H1 (cell line): ENCODE data around the gene ANAPC15. TPM values are rescaled to one million over a fixed set of nuclear protein-coding genes. Genes with fewer than 3 reads are reported as not detected.

Source experiments
- CTCF ChIA-PET: fragments of 300-600 bp; sonication (Branson Sonifier 250); formaldehyde crosslinking; loops from one replicate; lab custom pipeline; 2021; ENCODE audit not compliant: partially characterized antibody; lab: Charles Lee
- POLR2A ChIA-PET: fragments of 300-600 bp; sonication (Branson Sonifier 250); formaldehyde crosslinking; loops from one replicate; lab custom pipeline; 2021; ENCODE audit warnings: inconsistent platforms; ENCODE audit not compliant: partially characterized antibody; lab: Charles Lee
- DNase-seq, 2 experiments: peaks; one replicate each; pipeline versions ENCODE4 v3.0.0 to v3.0.0-alpha.2; 2010 to 2022; ENCODE audit warnings: low spot score in 2 of 2, low read depth in 1 of 2, mixed read lengths in 1 of 2
- FAIRE-seq: peaks from 2 replicates; lab custom pipeline; 2011; peaks lifted over from hg19 to GRCh38; lab: Jason Lieb, UNC
- H2AFZ ChIP-seq: 2 replicates; pipeline ENCODE4 v1.8.1; 2012; ENCODE audit warnings: low read length, inconsistent platforms
- H2AK5ac ChIP-seq: 2 replicates; pipeline ENCODE4 v1.6.1; 2013; ENCODE audit warnings: low read depth, low read length
- H2BK120ac ChIP-seq: replicated peaks from 2 replicates; pipeline ENCODE3; 2013; ENCODE audit warnings: low read depth, low read length, inconsistent platforms
- H2BK12ac ChIP-seq: 2 replicates; pipeline ENCODE4 v1.6.1; 2013; ENCODE audit warnings: low read depth, low read length
- H2BK15ac ChIP-seq: 2 replicates; pipeline ENCODE4 v1.6.1; 2013; ENCODE audit warnings: low read length
- H2BK20ac ChIP-seq: 2 replicates; pipeline ENCODE4 v1.6.1; 2013; ENCODE audit warnings: low read length
- H2BK5ac ChIP-seq: 2 replicates; pipeline ENCODE4 v1.6.1; 2013; ENCODE audit warnings: low read depth, low read length
- H3K14ac ChIP-seq: 2 replicates; pipeline ENCODE4 v1.6.1; 2013; ENCODE audit warnings: inconsistent platforms; ENCODE audit not compliant: insufficient read length
- H3K18ac ChIP-seq: 2 replicates; pipeline ENCODE4 v1.6.1; 2013; ENCODE audit warnings: low read length; ENCODE audit errors: extremely low read depth
- H3K23ac ChIP-seq: 2 replicates; pipeline ENCODE4 v1.6.1; 2013; ENCODE audit warnings: inconsistent platforms; ENCODE audit not compliant: insufficient read length
- H3K23me2 ChIP-seq: 2 replicates; pipeline ENCODE4 v1.6.1; 2013; ENCODE audit warnings: low read depth, low read length
- H3K27ac ChIP-seq: 2 replicates; pipeline ENCODE4 v1.6.1; 2011; ENCODE audit warnings: low read depth, low read length, inconsistent platforms
- H3K27me3 ChIP-seq, 4 experiments: replicated peaks in 1 of 4; 1 replicate in 1 of 4; 2 replicates in 3 of 4; pipeline versions ENCODE4 v1.6.1 to v1.8.1; 2011 to 2013; ENCODE audit warnings: low read length in 3 of 4, mild to moderate bottlenecking in 3 of 4, inconsistent platforms in 2 of 4, mixed read lengths in 2 of 4, moderate library complexity in 1 of 4; ENCODE audit not compliant: control insufficient read depth in 3 of 4, insufficient read depth in 3 of 4; ENCODE audit errors: extremely low read depth in 1 of 4
- H3K36me3 ChIP-seq, 4 experiments: 2 replicates each; pipeline versions ENCODE4 v1.6.1 to v1.8.1; 2011 to 2013; ENCODE audit warnings: mild to moderate bottlenecking in 4 of 4, low read length in 3 of 4, moderate library complexity in 2 of 4, control low read depth in 1 of 4, inconsistent platforms in 1 of 4; ENCODE audit not compliant: insufficient read depth in 4 of 4, control insufficient read depth in 2 of 4
- H3K4ac ChIP-seq: replicated peaks from 2 replicates; pipeline ENCODE3; 2013; ENCODE audit warnings: low read length, low read depth, mixed read lengths, inconsistent platforms; ENCODE audit not compliant: insufficient read length
- H3K4me1 ChIP-seq, 4 experiments: replicated peaks in 1 of 4; 1 replicate in 1 of 4; 2 replicates in 3 of 4; pipeline versions ENCODE4 v1.6.1 to v1.8.1; 2011 to 2013; ENCODE audit warnings: low read length in 3 of 4, inconsistent platforms in 2 of 4, mixed read lengths in 1 of 4; ENCODE audit not compliant: insufficient read depth in 4 of 4, control insufficient read depth in 3 of 4
- H3K4me2 ChIP-seq, 2 experiments: 2 replicates each; pipeline versions ENCODE4 v1.6.1 to v1.8.1; 2011 to 2013; ENCODE audit warnings: low read depth in 2 of 2, low read length in 2 of 2, control low read depth in 1 of 2, inconsistent platforms in 1 of 2, mild to moderate bottlenecking in 1 of 2; ENCODE audit not compliant: insufficient read depth in 1 of 2
- H3K4me3 ChIP-seq, 4 experiments: fragments of 200-600, 300-600 bp in 1 of 4; sonication (generic), shearing (Covaris generic), sonication (Bioruptor Twin) in 1 of 4; 2 replicates each; pipeline versions ENCODE4 v1.5.1 to v1.8.1; 2011 to 2016; ENCODE audit warnings: low read length in 4 of 4, low read depth in 3 of 4, control low read depth in 2 of 4, inconsistent platforms in 2 of 4, mild to moderate bottlenecking in 2 of 4, mixed read lengths in 1 of 4, moderate library complexity in 1 of 4; ENCODE audit not compliant: insufficient read depth in 2 of 4; ENCODE audit errors: extremely low read depth in 1 of 4
- H3K56ac ChIP-seq: replicated peaks from 2 replicates; pipeline ENCODE3; 2013; ENCODE audit warnings: low read depth, mild to moderate bottlenecking, mixed read lengths, low read length, inconsistent platforms; ENCODE audit not compliant: insufficient read length
- H3K79me1 ChIP-seq: 2 replicates; pipeline ENCODE4 v1.6.1; 2013; ENCODE audit warnings: low read depth, low read length, control low read depth
- H3K79me2 ChIP-seq, 2 experiments: 2 replicates each; pipeline versions ENCODE4 v1.6.1 to v1.8.1; 2012 to 2013; ENCODE audit warnings: low read length in 2 of 2, mild to moderate bottlenecking in 2 of 2, inconsistent platforms in 1 of 2; ENCODE audit not compliant: insufficient read depth in 2 of 2, control insufficient read depth in 1 of 2
- H3K9ac ChIP-seq, 4 experiments: replicated peaks in 1 of 4; 1 replicate in 1 of 4; 2 replicates in 3 of 4; pipeline versions ENCODE4 v1.6.1 to v1.8.1; 2011 to 2013; ENCODE audit warnings: low read depth in 3 of 4, low read length in 3 of 4, control low read depth in 2 of 4, mild to moderate bottlenecking in 2 of 4, moderate library complexity in 2 of 4, inconsistent platforms in 1 of 4; ENCODE audit errors: extremely low read depth in 1 of 4
- H3K9me3 ChIP-seq, 2 experiments: 2 replicates each; pipeline versions ENCODE4 v1.6.1 to v1.8.1; 2012 to 2013; ENCODE audit warnings: mild to moderate bottlenecking in 2 of 2, moderate library complexity in 2 of 2, control low read depth in 1 of 2, inconsistent platforms in 1 of 2, low read depth in 1 of 2, low read length in 1 of 2, mixed read lengths in 1 of 2; ENCODE audit not compliant: insufficient read depth in 2 of 2
- H4K20me1 ChIP-seq, 2 experiments: replicated peaks in 1 of 2; 2 replicates each; pipeline versions ENCODE3 to v1.8.1; 2011 to 2013; ENCODE audit warnings: inconsistent platforms in 2 of 2, low read length in 2 of 2, mild to moderate bottlenecking in 1 of 2; ENCODE audit not compliant: insufficient read depth in 2 of 2, control insufficient read depth in 1 of 2
- H4K5ac ChIP-seq: 2 replicates; pipeline ENCODE4 v1.6.1; 2013; ENCODE audit warnings: low read length, low read depth, mixed read lengths, inconsistent platforms; ENCODE audit not compliant: insufficient read length
- H4K8ac ChIP-seq: 2 replicates; pipeline ENCODE4 v1.8.0; 2013; ENCODE audit warnings: mild to moderate bottlenecking, moderate library complexity, low read length, inconsistent platforms; ENCODE audit not compliant: insufficient read depth; ENCODE audit errors: extremely low read depth
- H4K91ac ChIP-seq: replicated peaks from 2 replicates; pipeline ENCODE3; 2013; ENCODE audit warnings: low read length, mixed read lengths, inconsistent platforms; ENCODE audit not compliant: insufficient read length
- ASH2L ChIP-seq: fragments of 200-600, 300-600 bp; sonication (generic); IDR thresholded peaks from one replicate; pipeline ENCODE4 v1.7.1; 2017; ENCODE audit warnings: low read length
- BACH1 ChIP-seq: IDR thresholded peaks from 2 replicates; pipeline ENCODE4 v1.6.1; 2012; ENCODE audit warnings: low read length, improper control_type of control experiment
- BRCA1 ChIP-seq: IDR thresholded peaks from 2 replicates; pipeline ENCODE4 v1.6.1; 2012; ENCODE audit warnings: low read depth, low read length, improper control_type of control experiment
- CBX5 ChIP-seq: fragments of 300-800, 300-1000 bp; sonication (generic); IDR thresholded peaks from 2 replicates; pipeline ENCODE4 v1.7.1; 2016; ENCODE audit warnings: antibody characterized with exemption, low read length, low read depth
- CBX8 ChIP-seq: fragments of 300-800, 300-1000 bp; sonication (generic); IDR thresholded peaks from 2 replicates; pipeline ENCODE4 v1.7.1; 2016; ENCODE audit warnings: low read depth, low read length, borderline replicate concordance
- EZH2 ChIP-seq: fragments of 200-600 bp; sonication (generic); IDR thresholded peaks from 2 replicates; pipeline ENCODE4 v1.7.1; 2012; ENCODE audit warnings: low read depth, mild to moderate bottlenecking, moderate library complexity, low read length, inconsistent platforms; ENCODE audit not compliant: severe bottlenecking
- FOSL1 ChIP-seq: IDR thresholded peaks from 2 replicates; pipeline ENCODE4 v1.6.1; 2011; ENCODE audit warnings: mild to moderate bottlenecking, low read depth, low read length, moderate library complexity; ENCODE audit not compliant: insufficient read depth
- NANOG ChIP-seq: IDR thresholded peaks from 2 replicates; pipeline ENCODE4 v1.6.1; 2011; ENCODE audit warnings: low read length, low read depth, mild to moderate bottlenecking, inconsistent platforms; ENCODE audit not compliant: insufficient read depth, poor library complexity, severe bottlenecking
- NRF1 ChIP-seq: IDR thresholded peaks from 2 replicates; pipeline ENCODE4 v1.6.1; 2011; ENCODE audit warnings: mild to moderate bottlenecking, low read depth, low read length, improper control_type of control experiment
- SRF ChIP-seq: IDR thresholded peaks from 2 replicates; pipeline ENCODE4 v1.6.1; 2011; ENCODE audit warnings: mild to moderate bottlenecking, low read depth, low read length, moderate library complexity
- SUZ12 ChIP-seq: fragments of 200-600 bp; sonication (generic); IDR thresholded peaks from 2 replicates; pipeline ENCODE4 v1.6.1; 2012; ENCODE audit warnings: mild to moderate bottlenecking, inconsistent platforms, low read length, moderate library complexity, mixed read lengths
- TAF7 ChIP-seq: optimal IDR thresholded peaks from 2 replicates; pipeline ENCODE3; 2011; ENCODE audit warnings: low read depth, mild to moderate bottlenecking, inconsistent platforms, low read length, moderate library complexity, borderline replicate concordance
- YY1 ChIP-seq: IDR thresholded peaks from 2 replicates; pipeline ENCODE4 v1.6.1; 2011; ENCODE audit warnings: low read depth, mild to moderate bottlenecking, low read length
- ZNF274 ChIP-seq: IDR thresholded peaks from 2 replicates; pipeline ENCODE4 v1.7.0; 2012; ENCODE audit warnings: low read length, borderline replicate concordance; ENCODE audit errors: extremely low read depth
- polyA plus RNA-seq, 7 experiments: library from polyadenylated mRNA; depleted of rRNA in 3 of 7; stranded (reverse) in 5 of 7; unstranded in 2 of 7; fragments of >200 nt in 5 of 7; fragments of 200-250 nt in 2 of 7; gene quantifications; 1 replicate in 5 of 7; 2 replicates in 1 of 7; 4 replicates in 1 of 7; pipeline versions ENCODE4 v1.2.1 to v1.2.3, GENCODE V29; 2011 to 2013; ENCODE audit warnings: missing spikeins in 2 of 7, mixed read lengths in 2 of 7
- total RNA-seq: library from RNA; stranded (reverse); fragmentation: NEBNext Ultra II Directional; extraction: Animal tissue kit (Norgen Biotek cat#: 25700); gene quantifications from 2 replicates; pipeline ENCODE4 v1.2.1, GENCODE V29; 2021

The ANAPC15 gene
- total and polyA plus RNA-seq, 2 of the 8 experiments (the other 6 are each of a cell fraction or from before 2014, with no cell fraction given), result 66.2 to 74.9 TPM

- H4K20me1 ChIP-seq, result peaks cover 3 to 4% of the 10 kb centered on the region in 2 experiments
- peaks cover under 1 to 61% of the 10 kb centered on the region in 2 experiments for H3K79me2 ChIP-seq
- no peak overlapping the region for H3K4me2 ChIP-seq
- H4K8ac ChIP-seq, result no peak overlapping the region
- H3K23me2 ChIP-seq, result no peaks in the 10 kb centered on the region
- no peak overlapping the region for H4K91ac ChIP-seq
- no peaks in the 10 kb centered on the region for H3K27me3 ChIP-seq
- TF ChIP-seq CBX5 (no peak), CBX8 (no peak), YY1 (no peak), FOSL1 (no peak), EZH2 (no peak), NANOG (no peak), ZNF274 (no peak), ASH2L (no peak), BACH1 (no peak), SRF (no peak), SUZ12 (no peak), NRF1 (no peak), BRCA1 (no peak), TAF7 (no peak)
- no peak overlapping the region for H3K18ac ChIP-seq
- DNase-seq (no peak), FAIRE-seq (no peak)
- no peak overlapping the region for H2BK12ac ChIP-seq
- no peak overlapping the region for H3K23ac ChIP-seq
- H3K4me1 ChIP-seq, result peaks cover 0 to 3% (median under 1%) of the 10 kb centered on the region in 4 experiments; a peak in 2 of 7 replicates
- no peak overlapping the region for H3K56ac ChIP-seq
- ChIA-PET POLR2A (interaction anchor here (0.7 to 1.3 kb wide), 5 partner anchors 9 to 36 kb away, joined by 3 to 4 read pairs (median 3); no protein-coding TSS in a partner anchor), CTCF (interaction anchor here (0.6 to 2.7 kb wide), 8 partner anchors 8 to 201 kb away, joined by 3 to 18 read pairs (median 6); no protein-coding TSS in a partner anchor)
- H3K4me3 ChIP-seq, result no peak overlapping the region
- H2BK20ac ChIP-seq, result no peak overlapping the region
- H2BK120ac ChIP-seq, result no peak overlapping the region
- H3K9ac ChIP-seq, result no peak overlapping the region
- H4K5ac ChIP-seq, result no peak overlapping the region
- no peak overlapping the region for H2BK5ac ChIP-seq
- no peak overlapping the region for H2AK5ac ChIP-seq
- H3K14ac ChIP-seq, result no peak overlapping the region
- H3K79me1 ChIP-seq, result peaks cover 3% of the 10 kb centered on the region; the same call in 1 of the 2 replicates
- no peak overlapping the region for H3K4ac ChIP-seq
- H2BK15ac ChIP-seq, result no peak overlapping the region
- peaks cover 0 to 22% (median 6%) of the 10 kb centered on the region in 4 experiments; a peak in 4 of 8 replicates for H3K36me3 ChIP-seq
- H2AFZ ChIP-seq, result no peak overlapping the region
- H3K27ac ChIP-seq, result no peak overlapping the region
- H3K9me3 ChIP-seq, result no peaks in the 10 kb centered on the region
Observed at GRCh38 chr11:72066855-72067254, 45.6 kb downstream of the ANAPC15 start.
